A549 (cell line): ENCODE results near the gene HYAL3.

Source experiments
- BHLHE40 ChIP-seq: IDR thresholded peaks from 2 replicates; pipeline ENCODE4 v1.6.1; 2012; ENCODE audit warnings: low read depth, low read length, inconsistent platforms
- CHD4 ChIP-seq: fragments of 200-600 bp; sonication (generic); IDR thresholded peaks from 2 replicates; pipeline ENCODE4 v1.6.1; 2016; ENCODE audit warnings: antibody characterized with exemption, mild to moderate bottlenecking, borderline replicate concordance
- CTCF ChIP-seq: fragments of >200 bp; sonication (Bioruptor Twin); formaldehyde crosslinking; IDR thresholded peaks from 3 replicates; pipeline ENCODE4 v1.5.1; 2016
- HDAC2 ChIP-seq: fragments of 200-600 bp; sonication (generic); IDR thresholded peaks from 2 replicates; pipeline ENCODE4 v1.6.1; 2016
- JUNB ChIP-seq: fragments of >200 bp; sonication (Bioruptor Twin); formaldehyde crosslinking; IDR thresholded peaks from 2 replicates; pipeline ENCODE4 v1.6.1; 2016
- KDM1A ChIP-seq: fragments of 200-600 bp; sonication (generic); IDR thresholded peaks from 2 replicates; pipeline ENCODE4 v1.6.1; 2016; ENCODE audit warnings: low read depth, mild to moderate bottlenecking
- MYC ChIP-seq: IDR thresholded peaks from 2 replicates; pipeline ENCODE4 v1.6.1; 2012; ENCODE audit warnings: mild to moderate bottlenecking, inconsistent platforms, low read length, improper control_type of control experiment, borderline replicate concordance
- POLR2A ChIP-seq: IDR thresholded peaks from 2 replicates; pipeline ENCODE4 v1.6.1; 2012; ENCODE audit warnings: mild to moderate bottlenecking, low read length
- RAD21 ChIP-seq, 2 experiments: fragments of >200 bp in 1 of 2; sonication (Bioruptor Twin) in 1 of 2; formaldehyde crosslinking in 1 of 2; IDR thresholded peaks in 1 of 2; conservative IDR thresholded peaks in 1 of 2; 2 replicates in 1 of 2; 3 replicates in 1 of 2; pipeline ENCODE4 v1.6.1; 2012 to 2018; ENCODE audit warnings: inconsistent platforms in 1 of 2
- REST ChIP-seq: fragments of 200-600 bp; sonication (generic); IDR thresholded peaks from 2 replicates; pipeline ENCODE4 v1.6.1; 2016; ENCODE audit warnings: antibody characterized with exemption, mild to moderate bottlenecking, moderate library complexity
- RFX5 ChIP-seq: fragments of 450-650 bp; IDR thresholded peaks from 2 replicates; pipeline ENCODE4 v1.7.1; 2014; ENCODE audit warnings: antibody characterized with exemption, mild to moderate bottlenecking, moderate library complexity

- TF ChIP-seq RAD21 (conservative IDR thresholded peaks at IDR 0.05 in 1 of 2, IDR thresholded peaks at IDR 0.05 in 1 of 2) = no peak
- TF ChIP-seq POLR2A = no peak
- no peak for TF ChIP-seq KDM1A
- TF ChIP-seq CHD4 = no peak
- no peak for TF ChIP-seq HDAC2
- TF ChIP-seq CTCF = no peak
- TF ChIP-seq JUNB = no peak
- TF ChIP-seq BHLHE40 = no peak
- TF ChIP-seq MYC = no peak
- TF ChIP-seq REST = no peak
- no peak for TF ChIP-seq RFX5
Measured at GRCh38 chr3:50258979-50259378, 40.2 kb downstream of the HYAL3 start.
